ENCODE measurements around the gene SLC6A20.

The SLC6A20 gene

DNA sequence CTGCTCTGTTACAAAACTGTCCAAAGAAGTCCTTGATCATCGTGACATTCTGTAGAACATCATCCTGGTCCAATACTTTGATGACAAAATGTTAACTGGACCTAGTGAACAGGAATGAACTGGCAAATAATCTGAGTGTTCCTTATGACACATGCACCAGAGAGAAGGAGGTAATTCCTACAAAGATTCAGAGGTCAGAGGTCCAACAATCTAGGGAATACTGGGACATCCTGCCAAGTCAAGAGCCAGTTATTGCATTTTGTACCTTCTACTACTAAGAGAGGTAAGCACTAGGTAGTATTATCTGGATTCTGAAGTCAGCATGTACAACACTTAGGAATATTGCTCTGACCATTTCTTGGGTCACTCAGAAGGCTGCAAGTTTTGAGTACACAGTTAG lies 24.8 kb upstream of the SLC6A20 start:
- no peak overlapping the region for H3K27ac ChIP-seq (ENCODE audit: low read length)
- H3K27me3 ChIP-seq (ENCODE audit: low read depth, low read length): no peaks in the 10 kb centered on the region
- H3K4me3 ChIP-seq (ENCODE audit: low read depth in 1 of 2, low read length in 2 of 2): no peak overlapping the region
- H3K4me1 ChIP-seq (ENCODE audit: control insufficient read depth in 1 of 2, insufficient read depth in 2 of 2, low read length in 2 of 2): peaks cover 8 to 19% of the 10 kb centered on the region in 2 donors
- no peaks in the 10 kb centered on the region for H3K9me3 ChIP-seq (ENCODE audit: control insufficient read depth in 1 of 2, low read length in 2 of 2)
- peaks cover 22 to 31% of the 10 kb centered on the region in 2 donors for H3K36me3 ChIP-seq (ENCODE audit: control insufficient read depth in 1 of 2, insufficient read depth in 2 of 2, low read length in 2 of 2)

DNA sequence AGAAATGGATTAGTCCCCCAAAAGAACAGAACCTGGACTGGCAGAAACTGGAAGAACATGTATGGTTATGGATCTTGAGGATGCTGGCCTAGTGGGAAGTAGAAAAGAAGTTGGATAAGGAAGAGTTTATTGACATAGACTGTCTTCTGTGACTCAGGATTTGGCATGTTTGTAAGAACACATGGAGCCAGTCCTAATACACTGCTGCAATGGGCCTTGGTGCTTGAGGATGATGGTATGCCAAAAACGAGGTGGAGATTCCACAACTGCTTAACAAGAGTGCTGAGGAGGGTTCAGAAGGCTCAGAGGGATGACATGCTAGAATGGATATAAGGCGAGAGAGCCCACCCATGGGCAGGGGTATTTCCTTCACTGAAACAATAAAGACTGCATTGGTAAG lies 23.2 kb upstream of the SLC6A20 start:
- Histone ChIP-seq H3K27me3 (ENCODE audit: low read depth, low read length) (no peaks in the 10 kb centered on the region), H3K4me3 (ENCODE audit: low read depth in 1 of 2, low read length in 2 of 2) (no peak overlapping the region), H3K4me1 (ENCODE audit: control insufficient read depth in 1 of 2, insufficient read depth in 2 of 2, low read length in 2 of 2) (peaks cover 10 to 19% of the 10 kb centered on the region in 2 donors), H3K36me3 (ENCODE audit: control insufficient read depth in 1 of 2, insufficient read depth in 2 of 2, low read length in 2 of 2) (peaks cover 10 to 20% of the 10 kb centered on the region in 2 donors), H3K9me3 (ENCODE audit: control insufficient read depth in 1 of 2, low read length in 2 of 2) (no peaks in the 10 kb centered on the region), H3K27ac (ENCODE audit: low read length) (no peak overlapping the region)

DNA sequence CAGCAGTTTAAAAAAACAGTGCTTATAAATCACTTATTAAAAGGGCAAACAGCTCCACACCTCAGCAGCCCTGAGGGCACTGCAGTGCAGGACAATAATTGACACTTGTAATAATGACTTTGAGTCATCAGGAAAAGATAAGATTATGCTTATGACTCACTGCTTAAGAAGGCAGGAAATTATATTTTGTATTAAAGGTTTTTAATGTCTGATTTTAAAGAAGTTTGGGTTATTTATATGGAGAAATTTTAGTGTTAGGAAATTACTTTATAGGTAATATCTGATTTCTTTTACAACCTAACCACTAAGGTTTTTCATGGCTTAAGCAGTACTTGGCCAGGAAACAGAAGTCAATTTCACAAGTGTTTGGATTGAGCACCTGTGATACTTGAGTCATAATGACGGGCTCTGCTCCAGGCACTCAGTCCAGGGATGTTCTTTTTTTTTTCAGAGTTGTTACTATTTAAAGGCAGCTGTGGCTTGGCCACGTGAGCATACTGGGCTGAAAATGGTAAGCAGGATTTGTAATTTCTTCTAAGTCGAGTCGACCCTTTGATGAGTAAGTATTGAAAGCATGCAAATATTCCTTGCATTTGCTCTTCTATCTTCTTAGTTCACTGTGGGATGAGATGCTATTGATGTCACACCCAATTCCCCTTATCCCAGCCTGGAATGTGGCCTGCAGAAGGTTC lies 21.6 kb upstream of the SLC6A20 start:
- no peak overlapping the region for H3K4me3 ChIP-seq (ENCODE audit: low read depth in 1 of 2, low read length in 2 of 2)
- H3K27ac ChIP-seq (ENCODE audit: low read length): peak overlapping the region; percentile 43
- H3K36me3 ChIP-seq (ENCODE audit: control insufficient read depth in 1 of 2, insufficient read depth in 2 of 2, low read length in 2 of 2): peaks cover 7 to 16% of the 10 kb centered on the region in 2 donors
- no peaks in the 10 kb centered on the region for H3K9me3 ChIP-seq (ENCODE audit: control insufficient read depth in 1 of 2, low read length in 2 of 2)
- peaks cover 10 to 19% of the 10 kb centered on the region in 2 donors for H3K4me1 ChIP-seq (ENCODE audit: control insufficient read depth in 1 of 2, insufficient read depth in 2 of 2, low read length in 2 of 2)
- no peaks in the 10 kb centered on the region for H3K27me3 ChIP-seq (ENCODE audit: low read depth, low read length)

DNA sequence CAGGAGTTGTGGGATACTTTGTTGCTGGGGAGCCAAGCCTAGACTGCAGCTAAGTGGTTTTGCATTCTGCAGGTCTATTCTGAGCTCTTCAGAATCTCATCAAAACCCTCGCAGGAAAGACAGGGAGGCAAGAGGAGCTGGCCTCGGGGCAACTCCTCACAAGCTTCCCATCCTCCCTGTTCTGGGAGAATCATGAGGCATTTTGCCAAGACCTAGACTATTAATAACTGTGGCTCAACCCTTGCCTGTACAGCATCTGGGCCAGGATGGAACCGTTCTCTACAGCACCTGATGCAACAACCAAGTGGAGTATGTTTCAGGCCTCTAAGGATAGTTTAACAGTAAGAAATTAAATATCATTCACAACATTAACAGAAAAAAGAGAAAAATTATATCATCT lies 20.2 kb upstream of the SLC6A20 start:
- Histone ChIP-seq H3K4me3 (ENCODE audit: low read depth in 1 of 2, low read length in 2 of 2) (no peak overlapping the region), H3K27me3 (ENCODE audit: low read depth, low read length) (no peaks in the 10 kb centered on the region), H3K9me3 (ENCODE audit: control insufficient read depth in 1 of 2, low read length in 2 of 2) (no peaks in the 10 kb centered on the region), H3K27ac (ENCODE audit: low read length) (no peak overlapping the region), H3K36me3 (ENCODE audit: control insufficient read depth in 1 of 2, insufficient read depth in 2 of 2, low read length in 2 of 2) (peaks cover 6 to 7% of the 10 kb centered on the region in 2 donors), H3K4me1 (ENCODE audit: control insufficient read depth in 1 of 2, insufficient read depth in 2 of 2, low read length in 2 of 2) (peaks cover 10 to 19% of the 10 kb centered on the region in 2 donors)

DNA sequence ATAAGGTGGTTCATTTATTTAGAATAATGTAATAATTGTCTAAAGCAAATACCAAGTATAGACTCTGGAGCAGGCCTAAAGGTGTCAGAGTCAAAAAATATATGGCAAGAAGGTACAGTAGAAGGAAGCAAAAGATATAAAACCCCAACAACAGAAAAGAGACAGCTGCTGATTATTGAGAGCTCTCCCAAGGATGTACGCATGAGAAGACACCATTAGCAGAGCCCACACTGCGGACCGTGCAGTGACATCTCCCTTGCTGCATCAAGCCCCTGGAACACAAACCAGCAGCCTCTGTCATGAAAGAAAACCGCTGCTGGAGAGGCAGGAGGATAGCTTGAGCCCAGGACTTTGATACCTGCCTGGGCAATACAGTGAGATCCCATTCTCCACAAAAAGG lies 18.0 kb upstream of the SLC6A20 start:
- no peak overlapping the region for H3K4me3 ChIP-seq (ENCODE audit: low read depth in 1 of 2, low read length in 2 of 2)
- H3K36me3 ChIP-seq (ENCODE audit: control insufficient read depth in 1 of 2, insufficient read depth in 2 of 2, low read length in 2 of 2): no peaks in the 10 kb centered on the region
- no peaks in the 10 kb centered on the region for H3K27me3 ChIP-seq (ENCODE audit: low read depth, low read length)
- peaks cover 10 to 19% of the 10 kb centered on the region in 2 donors for H3K4me1 ChIP-seq (ENCODE audit: control insufficient read depth in 1 of 2, insufficient read depth in 2 of 2, low read length in 2 of 2)
- no peak overlapping the region for H3K27ac ChIP-seq (ENCODE audit: low read length)
- no peaks in the 10 kb centered on the region for H3K9me3 ChIP-seq (ENCODE audit: control insufficient read depth in 1 of 2, low read length in 2 of 2)

DNA sequence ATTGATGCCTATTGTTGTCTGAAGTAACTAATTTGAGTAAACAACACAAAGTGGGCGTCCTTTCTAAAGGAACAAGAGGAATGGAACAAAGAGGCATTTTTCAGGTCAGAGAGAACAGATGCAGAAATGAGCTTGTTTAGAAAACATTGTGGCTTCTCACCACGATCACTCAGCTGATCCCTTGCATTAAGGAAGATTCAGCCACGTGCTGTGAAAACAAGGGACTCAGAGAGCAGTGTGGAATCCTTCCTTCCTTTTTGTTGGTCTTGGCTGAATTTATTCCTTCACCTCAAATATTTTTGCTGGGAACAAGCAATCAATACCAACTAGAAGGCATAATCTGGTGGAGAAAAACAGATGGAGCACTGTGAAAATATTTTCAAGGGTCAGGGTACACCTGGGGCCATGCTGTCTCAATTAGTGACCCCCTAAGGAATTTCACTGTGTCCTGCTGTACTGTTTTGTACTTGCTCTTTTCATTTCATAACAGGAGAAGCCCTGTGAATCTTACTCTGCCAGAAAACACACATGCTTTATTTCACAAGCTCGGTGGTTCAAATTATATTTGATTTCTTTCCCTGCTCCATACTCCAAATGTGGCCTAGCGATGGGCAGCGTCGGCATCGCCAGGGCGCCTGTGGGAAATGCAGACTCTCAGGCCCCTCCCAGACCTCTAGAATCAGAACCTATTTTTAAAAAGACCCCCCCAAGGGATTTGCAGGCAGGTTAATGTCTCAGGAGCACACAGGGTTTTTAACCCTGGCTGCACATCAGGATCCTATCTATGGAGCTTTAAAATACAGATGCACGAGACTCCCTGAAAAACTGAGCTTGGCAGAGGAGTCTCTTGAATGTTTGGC lies 11.6 kb upstream of the SLC6A20 start:
- Histone ChIP-seq H3K4me1 (ENCODE audit: control insufficient read depth in 1 of 2, insufficient read depth in 2 of 2, low read length in 2 of 2) (no peaks in the 10 kb centered on the region), H3K4me3 (ENCODE audit: low read depth in 1 of 2, low read length in 2 of 2) (no peak overlapping the region), H3K27me3 (ENCODE audit: low read depth, low read length) (no peaks in the 10 kb centered on the region), H3K36me3 (ENCODE audit: control insufficient read depth in 1 of 2, insufficient read depth in 2 of 2, low read length in 2 of 2) (peaks cover 0 to 2% of the 10 kb centered on the region in 2 donors), H3K9me3 (ENCODE audit: control insufficient read depth in 1 of 2, low read length in 2 of 2) (no peaks in the 10 kb centered on the region), H3K27ac (ENCODE audit: low read length) (no peak overlapping the region)

DNA sequence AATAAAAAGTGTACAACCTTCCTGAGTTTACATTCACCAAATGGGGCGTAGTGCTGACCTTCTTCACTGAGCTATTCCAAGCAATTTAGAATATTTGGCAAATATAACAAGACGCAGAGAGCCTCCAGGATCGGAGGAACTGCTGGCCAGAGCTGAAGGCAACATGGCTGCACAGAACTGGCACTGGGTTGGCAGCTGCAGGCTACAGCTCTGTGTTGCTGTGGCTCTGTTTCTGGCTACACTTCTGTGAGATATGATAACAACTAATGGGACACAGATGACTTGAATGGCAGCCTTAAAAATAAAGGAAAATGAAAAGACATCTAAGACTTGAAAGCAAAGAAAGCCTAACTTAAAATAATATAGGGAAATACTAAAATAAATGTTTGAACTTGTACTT lies 10.8 kb upstream of the SLC6A20 start:
- no peaks in the 10 kb centered on the region for H3K27me3 ChIP-seq (ENCODE audit: low read depth, low read length)
- H3K27ac ChIP-seq (ENCODE audit: low read length): no peak overlapping the region
- no peaks in the 10 kb centered on the region for H3K4me1 ChIP-seq (ENCODE audit: control insufficient read depth in 1 of 2, insufficient read depth in 2 of 2, low read length in 2 of 2)
- H3K36me3 ChIP-seq (ENCODE audit: control insufficient read depth in 1 of 2, insufficient read depth in 2 of 2, low read length in 2 of 2): peaks cover 0 to 2% of the 10 kb centered on the region in 2 donors
- H3K4me3 ChIP-seq (ENCODE audit: low read depth in 1 of 2, low read length in 2 of 2): no peak overlapping the region
- no peaks in the 10 kb centered on the region for H3K9me3 ChIP-seq (ENCODE audit: control insufficient read depth in 1 of 2, low read length in 2 of 2)

DNA sequence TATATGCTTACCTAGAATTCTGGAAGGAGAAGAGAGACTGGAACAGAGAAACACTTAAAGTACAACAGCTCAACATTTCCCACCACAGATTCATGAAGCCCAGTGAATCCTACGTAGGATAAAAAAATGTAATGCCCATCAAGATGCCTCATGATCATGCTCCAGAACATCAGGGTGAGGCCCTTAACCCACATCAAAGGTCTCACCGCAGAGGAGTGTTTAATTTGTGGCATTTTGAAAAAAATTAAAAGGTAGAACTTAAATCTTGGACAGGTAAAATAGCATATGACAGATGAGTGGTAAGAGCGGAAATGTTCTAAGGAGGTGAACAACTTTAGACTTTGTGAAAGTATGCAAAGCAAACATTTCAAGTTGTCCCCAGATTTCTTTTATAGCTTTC lies 9.7 kb upstream of the SLC6A20 start:
- Histone ChIP-seq H3K4me3 (ENCODE audit: low read depth in 1 of 2, low read length in 2 of 2) (no peak overlapping the region), H3K36me3 (ENCODE audit: control insufficient read depth in 1 of 2, insufficient read depth in 2 of 2, low read length in 2 of 2) (peaks cover 0 to 2% of the 10 kb centered on the region in 2 donors), H3K27me3 (ENCODE audit: low read depth, low read length) (no peaks in the 10 kb centered on the region), H3K27ac (ENCODE audit: low read length) (no peak overlapping the region), H3K4me1 (ENCODE audit: control insufficient read depth in 1 of 2, insufficient read depth in 2 of 2, low read length in 2 of 2) (no peaks in the 10 kb centered on the region), H3K9me3 (ENCODE audit: control insufficient read depth in 1 of 2, low read length in 2 of 2) (no peaks in the 10 kb centered on the region)

DNA sequence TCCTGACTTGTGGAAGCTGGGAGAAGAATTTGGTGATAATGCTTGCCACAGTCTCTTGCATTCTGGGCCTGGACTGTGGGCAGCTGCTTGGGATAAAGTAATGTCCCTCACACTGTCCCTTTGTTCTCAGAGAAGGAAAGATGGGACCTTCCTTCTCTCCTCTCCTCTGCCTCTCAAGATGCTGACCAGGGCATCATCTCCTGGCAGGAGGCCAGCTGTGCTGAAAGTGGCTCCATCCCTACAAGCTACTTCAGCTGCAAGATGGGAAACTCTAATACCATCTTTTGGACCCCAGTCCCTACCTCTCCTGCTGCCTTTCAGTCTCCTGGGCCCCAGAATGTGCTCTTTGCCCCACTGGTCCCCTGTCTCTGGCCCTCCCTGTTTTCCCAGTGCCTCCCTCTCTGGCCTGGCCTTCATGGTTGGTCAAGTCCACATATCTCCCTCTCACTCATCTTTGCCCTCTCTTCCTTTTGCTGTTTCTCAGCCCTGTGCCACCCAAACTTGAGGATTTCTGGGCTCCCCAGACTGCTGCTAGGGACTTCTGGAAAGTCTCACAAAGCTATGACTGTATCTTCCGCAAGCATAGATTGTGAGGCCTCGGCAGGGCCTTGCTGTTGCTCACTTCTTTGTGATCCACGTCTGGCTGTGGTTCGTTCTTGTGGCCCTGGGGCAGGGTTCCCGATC lies 7.1 kb upstream of the SLC6A20 start:
- no peaks in the 10 kb centered on the region for H3K9me3 ChIP-seq (ENCODE audit: control insufficient read depth in 1 of 2, low read length in 2 of 2)
- H3K27me3 ChIP-seq (ENCODE audit: low read depth, low read length): no peaks in the 10 kb centered on the region
- H3K36me3 ChIP-seq (ENCODE audit: control insufficient read depth in 1 of 2, insufficient read depth in 2 of 2, low read length in 2 of 2): peaks cover 0 to 2% of the 10 kb centered on the region in 2 donors

DNA sequence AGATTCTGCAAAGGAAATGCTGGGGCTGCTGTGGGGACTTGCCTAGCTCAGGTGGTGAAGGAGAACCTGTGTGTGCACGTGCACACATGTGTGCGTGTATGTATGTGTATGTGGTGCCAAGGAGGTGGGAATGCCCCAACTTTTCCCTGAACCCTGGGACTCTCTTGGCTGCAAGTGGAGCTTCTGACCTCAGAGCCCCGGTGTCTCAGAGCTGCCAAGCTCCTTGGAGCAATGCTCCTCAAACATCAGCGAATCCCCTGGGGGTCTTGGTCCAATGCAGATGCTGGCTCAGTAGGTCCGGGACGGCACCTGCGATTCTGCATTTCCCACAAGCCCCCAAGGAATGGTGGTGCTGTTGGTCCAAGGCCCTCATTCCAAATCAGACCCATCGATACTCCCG lies 5.8 kb upstream of the SLC6A20 start:
- Histone ChIP-seq H3K27ac (ENCODE audit: low read length) (no peak overlapping the region), H3K4me3 (ENCODE audit: low read depth in 1 of 2, low read length in 2 of 2) (no peak overlapping the region), H3K36me3 (ENCODE audit: control insufficient read depth in 1 of 2, insufficient read depth in 2 of 2, low read length in 2 of 2) (peaks cover 0 to 2% of the 10 kb centered on the region in 2 donors), H3K9me3 (ENCODE audit: control insufficient read depth in 1 of 2, low read length in 2 of 2) (no peaks in the 10 kb centered on the region), H3K27me3 (ENCODE audit: low read depth, low read length) (peaks cover 2% of the 10 kb centered on the region), H3K4me1 (ENCODE audit: control insufficient read depth in 1 of 2, insufficient read depth in 2 of 2, low read length in 2 of 2) (no peaks in the 10 kb centered on the region)

More for the DNA sequence above, 7.1 kb upstream of the SLC6A20 start:
- H3K4me3 ChIP-seq (ENCODE audit: low read depth in 1 of 2, low read length in 2 of 2): no peak overlapping the region
- no peak overlapping the region for H3K27ac ChIP-seq (ENCODE audit: low read length)
- no peaks in the 10 kb centered on the region for H3K4me1 ChIP-seq (ENCODE audit: control insufficient read depth in 1 of 2, insufficient read depth in 2 of 2, low read length in 2 of 2)

DNA sequence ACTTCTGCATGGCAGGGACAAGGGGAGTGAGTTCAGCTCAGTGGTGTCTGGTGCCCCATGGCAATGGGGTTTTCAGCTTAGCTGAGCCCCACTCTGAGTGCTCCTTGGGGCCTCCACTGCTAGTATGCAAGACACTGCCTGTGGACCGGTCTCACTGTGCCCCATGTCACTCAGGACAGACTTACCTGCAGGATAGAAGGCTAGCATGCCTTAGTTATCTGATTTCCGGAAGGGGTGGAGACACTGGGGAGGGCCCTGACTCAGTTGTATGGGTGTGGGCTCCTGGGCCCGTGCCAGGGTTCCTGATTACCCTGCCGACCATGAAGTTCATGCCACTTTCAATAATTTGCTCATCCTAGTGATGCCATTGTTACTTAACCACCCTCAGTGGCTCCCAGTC lies 4.3 kb upstream of the SLC6A20 start:
- Histone ChIP-seq H3K27ac (ENCODE audit: low read length) (no peak overlapping the region), H3K27me3 (ENCODE audit: low read depth, low read length) (peaks cover 15% of the 10 kb centered on the region), H3K9me3 (ENCODE audit: control insufficient read depth in 1 of 2, low read length in 2 of 2) (no peaks in the 10 kb centered on the region), H3K4me1 (ENCODE audit: control insufficient read depth in 1 of 2, insufficient read depth in 2 of 2, low read length in 2 of 2) (peaks cover 0 to 13% of the 10 kb centered on the region in 2 donors), H3K4me3 (ENCODE audit: low read depth in 1 of 2, low read length in 2 of 2) (no peak overlapping the region), H3K36me3 (ENCODE audit: control insufficient read depth in 1 of 2, insufficient read depth in 2 of 2, low read length in 2 of 2) (no peaks in the 10 kb centered on the region)
